HepG2 (cell line): ENCODE data around the gene FAM117B. TPM values are rescaled to one million over a fixed set of nuclear protein-coding genes. Genes with fewer than 3 reads are reported as not detected.

Source experiments
- ATAC-seq: fragments of 200-7000 bp; cut with Tn5 transposase; 3 replicates; pipeline ENCODE4 v1.9.1; 2020; ENCODE audit warnings: mild to moderate bottlenecking, moderate library complexity
- BruUV-seq: library from RNA; stranded (reverse); fragments of 400-500 nt; replicated peaks from 2 replicates; lab custom pipeline; 2021; lab: Mats Ljungman, UMichigan
- CTCF ChIA-PET: fragments of 300-600 bp; formaldehyde crosslinking; extraction: SDS; loops from one replicate; lab custom pipeline; 2021; ENCODE audit warnings: low total read pairs, inconsistent platforms, low intra/inter-chr PET ratio; lab: Yijun Ruan, JAX
- POLR2A ChIA-PET: fragments of 350-600 bp; sonication (Branson Sonifier 250); formaldehyde crosslinking; loops from one replicate; lab custom pipeline; 2020; ENCODE audit warnings: antibody characterized with exemption, inconsistent platforms; lab: Yijun Ruan, JAX
- DNase-seq: peaks from one replicate; pipeline ENCODE4 v3.0.0-alpha.2; 2015; ENCODE audit warnings: low spot score
- FAIRE-seq: peaks from 3 replicates; lab custom pipeline; 2011; peaks lifted over from hg19 to GRCh38; lab: Jason Lieb, UNC
- H2AFZ ChIP-seq: one replicate; pipeline ENCODE4 v1.6.1; 2011; ENCODE audit warnings: low read length, inconsistent platforms
- H3K27ac ChIP-seq: fragments of 300-600 bp; 3 replicates; pipeline ENCODE4 v1.8.0; 2011; ENCODE audit warnings: mixed run types, mild to moderate bottlenecking, mixed read lengths, low read length, inconsistent platforms; ENCODE audit not compliant: insufficient read depth; ENCODE audit errors: extremely low read length
- H3K27me3 ChIP-seq, 2 experiments: fragments of 200-600 bp in 1 of 2; 2 replicates in 1 of 2; 3 replicates in 1 of 2; pipeline versions ENCODE4 v1.6.0 to v1.8.0; 2011; ENCODE audit warnings: low read length in 2 of 2, mild to moderate bottlenecking in 2 of 2, moderate library complexity in 2 of 2, inconsistent platforms in 1 of 2; ENCODE audit not compliant: insufficient read depth in 2 of 2, control insufficient read depth in 1 of 2
- H3K36me3 ChIP-seq, 2 experiments: fragments of 200-600 bp in 1 of 2; replicated peaks in 1 of 2; 2 replicates in 1 of 2; 3 replicates in 1 of 2; pipeline versions ENCODE4 v1.5.1 to v1.8.0; 2011; ENCODE audit warnings: low read length in 2 of 2, inconsistent platforms in 1 of 2; ENCODE audit not compliant: insufficient read depth in 2 of 2, control insufficient read depth in 1 of 2
- H3K4me1 ChIP-seq: 2 replicates; pipeline ENCODE4 v1.5.1; 2012; ENCODE audit warnings: low read length, inconsistent platforms; ENCODE audit not compliant: insufficient read depth
- H3K4me2 ChIP-seq: 2 replicates; pipeline ENCODE4 v1.6.0; 2011; ENCODE audit warnings: low read depth, low read length, inconsistent platforms
- H3K4me3 ChIP-seq, 3 experiments: fragments of 200-600 bp in 1 of 3; sonication (generic), shearing (Covaris generic) in 1 of 3; replicated peaks in 1 of 3; 2 replicates each; pipeline ENCODE4 v1.5.1; 2011 to 2016; ENCODE audit warnings: low read length in 3 of 3, inconsistent platforms in 2 of 3, low read depth in 2 of 3, mild to moderate bottlenecking in 2 of 3, control low read depth in 1 of 3, mixed read lengths in 1 of 3; ENCODE audit not compliant: insufficient read depth in 1 of 3
- H3K79me2 ChIP-seq: one replicate; pipeline ENCODE4 v1.6.1; 2011; ENCODE audit warnings: low read length, inconsistent platforms; ENCODE audit not compliant: insufficient read depth
- H3K9ac ChIP-seq: 2 replicates; pipeline ENCODE4 v1.6.0; 2011; ENCODE audit warnings: mild to moderate bottlenecking, low read depth, low read length, inconsistent platforms; ENCODE audit not compliant: insufficient read depth
- H3K9me3 ChIP-seq: 2 replicates; pipeline ENCODE4 v1.5.1; 2012; ENCODE audit warnings: mild to moderate bottlenecking, low read length
- H4K20me1 ChIP-seq: 2 replicates; pipeline ENCODE4 v1.6.0; 2011; ENCODE audit warnings: inconsistent platforms, mild to moderate bottlenecking, low read length, moderate library complexity; ENCODE audit not compliant: insufficient read depth
- ATF7 ChIP-seq, 2 experiments: fragments of 450-650 bp in 1 of 2; sonication (generic) in 1 of 2; formaldehyde crosslinking in 1 of 2; IDR thresholded peaks; 2 replicates each; pipeline versions ENCODE4 v1.4.0 to v1.6.1; 2016 to 2020; ENCODE audit warnings: antibody characterized with exemption in 1 of 2, mild to moderate bottlenecking in 1 of 2, missing genetic modification reagents in 1 of 2
- HNF4A ChIP-seq: sonication (generic); formaldehyde crosslinking; IDR thresholded peaks from 2 replicates; pipeline ENCODE4 v1.4.0; 2020; ENCODE audit warnings: missing genetic modification reagents
- KLF12 ChIP-seq: sonication (generic); formaldehyde crosslinking; IDR thresholded peaks from 2 replicates; pipeline ENCODE4 v1.4.0; 2020; ENCODE audit warnings: missing genetic modification reagents, borderline replicate concordance
- MAFG ChIP-seq: sonication (generic); formaldehyde crosslinking; IDR thresholded peaks from 2 replicates; pipeline ENCODE4 v1.5.1; 2020; ENCODE audit warnings: mild to moderate bottlenecking, missing genetic modification reagents
- PCBP1 ChIP-seq: fragments of 200-400 bp; formaldehyde crosslinking; IDR thresholded peaks from 2 replicates; pipeline ENCODE4 v1.6.1; 2017; ENCODE audit warnings: mild to moderate bottlenecking, low read depth, low read length, borderline replicate concordance
- PLRG1 ChIP-seq: fragments of 450-650 bp; conservative IDR thresholded peaks from 2 replicates; pipeline ENCODE4 v1.6.1; 2016
- RBAK ChIP-seq: sonication (generic); formaldehyde crosslinking; IDR thresholded peaks from 2 replicates; pipeline ENCODE4 v1.5.1; 2020; ENCODE audit warnings: mild to moderate bottlenecking, missing genetic modification reagents
- SALL2 ChIP-seq: sonication (generic); formaldehyde crosslinking; IDR thresholded peaks from 2 replicates; pipeline ENCODE4 v1.8.1; 2023; ENCODE audit warnings: mild to moderate bottlenecking, missing genetic modification reagents, inconsistent platforms
- SRF ChIP-seq: IDR thresholded peaks from 2 replicates; pipeline ENCODE4 v1.6.1; 2011; ENCODE audit warnings: mild to moderate bottlenecking, low read depth, low read length, moderate library complexity
- TBX2 ChIP-seq: sonication (generic); formaldehyde crosslinking; IDR thresholded peaks from 2 replicates; pipeline ENCODE4 v1.5.0; 2020; ENCODE audit warnings: missing genetic modification reagents, mild to moderate bottlenecking, borderline replicate concordance
- ZFP36L1 ChIP-seq: sonication (generic); formaldehyde crosslinking; IDR thresholded peaks from 2 replicates; pipeline ENCODE4 v1.8.0; 2022; ENCODE audit warnings: mild to moderate bottlenecking, missing genetic modification reagents, moderate library complexity
- ZKSCAN5 ChIP-seq: sonication (generic); formaldehyde crosslinking; IDR thresholded peaks from 2 replicates; pipeline ENCODE4 v1.5.1; 2020; ENCODE audit warnings: mild to moderate bottlenecking, missing genetic modification reagents
- ZNF136 ChIP-seq: sonication (generic); formaldehyde crosslinking; IDR thresholded peaks from 2 replicates; pipeline ENCODE4 v1.8.1; 2022; ENCODE audit warnings: low read depth, mild to moderate bottlenecking, moderate library complexity, missing genetic modification reagents
- ZNF143 ChIP-seq: sonication (generic); formaldehyde crosslinking; IDR thresholded peaks from 2 replicates; pipeline ENCODE4 v1.4.0; 2020; ENCODE audit warnings: missing genetic modification reagents
- ZNF264 ChIP-seq: sonication (generic); formaldehyde crosslinking; IDR thresholded peaks from 2 replicates; pipeline ENCODE4 v1.4.0; 2020; ENCODE audit warnings: missing genetic modification reagents
- ZNF614 ChIP-seq: IDR thresholded peaks from 2 replicates; pipeline ENCODE4 v1.6.1; 2018; ENCODE audit warnings: missing biosample characterization, missing genetic modification reagents, inconsistent platforms, borderline replicate concordance
- ZNF75D ChIP-seq: sonication (generic); formaldehyde crosslinking; IDR thresholded peaks from 2 replicates; pipeline ENCODE4 v1.8.1; 2023; ENCODE audit warnings: missing genetic modification reagents, mild to moderate bottlenecking, borderline replicate concordance
- WGBS: methylation state at CpG from one replicate; pipeline ENCODE4 v1.1.6; 2017; ENCODE audit warnings: low lambda C conversion rate; 5-methylcytosine and 5-hydroxymethylcytosine counted together
- in situ Hi-C: cut with HindIII; loops from 2 replicates; pipeline ENCODE4 v1.10.0; 2017; ENCODE audit warnings: low pct_unique_long_range_greater_than_20kb; ENCODE audit not compliant: extremely low pct_ligation_motif_present
- intact Hi-C: fragments of 100-400 bp; cut with micrococcal nuclease; formaldehyde crosslinking; loops from one replicate; pipeline ENCODE4 v1.10.0; 2022; ENCODE audit not compliant: unreplicated experiment
- polyA plus RNA-seq, 8 experiments: library from polyadenylated mRNA; depleted of rRNA in 3 of 8; stranded (reverse) in 7 of 8; unstranded in 1 of 8; fragments of >200 nt; fragmentation: Illumina TruSeq in 4 of 8; extraction: Trizol in 4 of 8; gene quantifications; 2 replicates each; pipeline versions ENCODE4 v1.2.1 to v1.2.3, GENCODE V29; 2011 to 2016; ENCODE audit warnings: low read depth in 4 of 8, missing spikeins in 1 of 8, mixed read lengths in 1 of 8; ENCODE audit not compliant: insufficient read depth in 1 of 8
- total RNA-seq, 5 experiments: library from RNA; depleted of rRNA; stranded (reverse); fragments of >200 nt; fragmentation: Illumina TruSeq; extraction: Trizol; gene quantifications; 2 replicates each; pipeline ENCODE4 v1.2.3, GENCODE V29; 2016; ENCODE audit warnings: low read depth in 1 of 5
- TF ChIP-seq, protein P1 (sequence below): sonication (generic); formaldehyde crosslinking; IDR thresholded peaks from 2 replicates; pipeline ENCODE4 v1.4.0; 2020; ENCODE audit warnings: missing genetic modification reagents
- TF ChIP-seq, protein P2 (sequence below): sonication (generic); formaldehyde crosslinking; IDR thresholded peaks from 2 replicates; pipeline ENCODE4 v1.5.0; 2020; ENCODE audit warnings: missing genetic modification reagents, mild to moderate bottlenecking, borderline replicate concordance
- TF ChIP-seq, protein P3 (sequence below), 2 experiments: sonication (generic) in 1 of 2; formaldehyde crosslinking in 1 of 2; IDR thresholded peaks; 2 replicates each; pipeline versions ENCODE4 v1.4.0 to v1.6.1; 2016 to 2020; ENCODE audit warnings: borderline replicate concordance in 1 of 2, low read depth in 1 of 2, mild to moderate bottlenecking in 1 of 2, missing genetic modification reagents in 1 of 2

Gene FAM117B
- total and polyA plus RNA-seq, 2 of the 13 experiments (the other 11 are each of a cell fraction or from before 2014, with no cell fraction given) = 5.8 to 11.0 TPM

DNA sequence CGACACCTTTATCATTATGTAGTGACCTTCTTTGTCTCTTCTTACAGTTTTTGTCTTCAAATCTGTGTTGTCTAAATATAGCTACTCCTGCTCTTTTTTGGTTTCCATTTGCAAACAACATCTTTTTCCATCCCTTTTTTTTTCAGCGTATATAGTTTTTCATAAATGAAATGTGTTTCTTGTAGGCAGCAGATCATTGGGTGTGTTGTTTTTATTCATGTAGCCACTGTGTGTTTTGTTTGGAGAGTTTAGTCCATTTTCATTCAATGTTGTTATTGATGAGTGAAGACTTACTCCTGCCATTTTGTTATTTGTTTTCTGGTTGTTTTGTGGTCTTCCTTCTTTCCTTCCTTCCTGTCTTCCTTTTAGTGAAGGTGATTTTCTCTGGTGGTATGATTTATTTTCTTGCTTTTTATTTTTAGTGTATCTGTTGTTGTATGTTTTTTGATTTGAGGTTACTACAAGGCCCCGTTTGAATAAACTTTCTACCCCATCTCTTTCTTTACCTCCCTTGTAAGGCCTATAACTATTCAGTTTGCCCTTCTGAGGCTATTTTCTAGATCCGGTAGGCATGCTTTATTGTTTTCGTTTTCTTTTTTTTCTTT lies 81.4 kb downstream of the FAM117B start:
- no peak overlapping the region for H3K9ac ChIP-seq
- TF ChIP-seq, protein P1, sequence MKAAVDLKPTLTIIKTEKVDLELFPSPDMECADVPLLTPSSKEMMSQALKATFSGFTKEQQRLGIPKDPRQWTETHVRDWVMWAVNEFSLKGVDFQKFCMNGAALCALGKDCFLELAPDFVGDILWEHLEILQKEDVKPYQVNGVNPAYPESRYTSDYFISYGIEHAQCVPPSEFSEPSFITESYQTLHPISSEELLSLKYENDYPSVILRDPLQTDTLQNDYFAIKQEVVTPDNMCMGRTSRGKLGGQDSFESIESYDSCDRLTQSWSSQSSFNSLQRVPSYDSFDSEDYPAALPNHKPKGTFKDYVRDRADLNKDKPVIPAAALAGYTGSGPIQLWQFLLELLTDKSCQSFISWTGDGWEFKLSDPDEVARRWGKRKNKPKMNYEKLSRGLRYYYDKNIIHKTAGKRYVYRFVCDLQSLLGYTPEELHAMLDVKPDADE (CRISPR knock-in tag) = no peak
- TF ChIP-seq ZNF614 (CRISPR knock-in tag) (no peak), TBX2 (no peak), KLF12 (CRISPR knock-in tag) (no peak), ATF7 (IDR thresholded peaks at IDR 0.05) (no peak), ATF7 (CRISPR knock-in tag; IDR thresholded peaks at IDR 0.05) (no peak), RBAK (CRISPR knock-in tag) (no peak), PLRG1 (no peak), ZNF143 (CRISPR knock-in tag) (no peak), SRF (no peak), ZNF136 (CRISPR knock-in tag) (no peak), PCBP1 (no peak), ZFP36L1 (CRISPR knock-in tag) (no peak), ZNF75D (CRISPR knock-in tag) (no peak), SALL2 (CRISPR knock-in tag) (no peak), ZKSCAN5 (CRISPR knock-in tag) (no peak), ZNF264 (CRISPR knock-in tag) (no peak), MAFG (no peak), HNF4A (CRISPR knock-in tag) (no peak)
- TF ChIP-seq, protein P2, sequence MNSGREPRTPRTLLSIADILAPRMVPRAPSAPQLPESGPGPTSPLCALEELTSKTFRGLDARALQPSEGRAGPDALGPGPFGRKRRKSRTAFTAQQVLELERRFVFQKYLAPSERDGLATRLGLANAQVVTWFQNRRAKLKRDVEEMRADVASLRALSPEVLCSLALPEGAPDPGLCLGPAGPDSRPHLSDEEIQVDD (CRISPR knock-in tag) = no peak
- TF ChIP-seq, protein P3, sequence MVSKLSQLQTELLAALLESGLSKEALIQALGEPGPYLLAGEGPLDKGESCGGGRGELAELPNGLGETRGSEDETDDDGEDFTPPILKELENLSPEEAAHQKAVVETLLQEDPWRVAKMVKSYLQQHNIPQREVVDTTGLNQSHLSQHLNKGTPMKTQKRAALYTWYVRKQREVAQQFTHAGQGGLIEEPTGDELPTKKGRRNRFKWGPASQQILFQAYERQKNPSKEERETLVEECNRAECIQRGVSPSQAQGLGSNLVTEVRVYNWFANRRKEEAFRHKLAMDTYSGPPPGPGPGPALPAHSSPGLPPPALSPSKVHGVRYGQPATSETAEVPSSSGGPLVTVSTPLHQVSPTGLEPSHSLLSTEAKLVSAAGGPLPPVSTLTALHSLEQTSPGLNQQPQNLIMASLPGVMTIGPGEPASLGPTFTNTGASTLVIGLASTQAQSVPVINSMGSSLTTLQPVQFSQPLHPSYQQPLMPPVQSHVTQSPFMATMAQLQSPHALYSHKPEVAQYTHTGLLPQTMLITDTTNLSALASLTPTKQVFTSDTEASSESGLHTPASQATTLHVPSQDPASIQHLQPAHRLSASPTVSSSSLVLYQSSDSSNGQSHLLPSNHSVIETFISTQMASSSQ (IDR thresholded peaks at IDR 0.05; ENCODE audit: low read depth) = no peak
- TF ChIP-seq, protein P3 (CRISPR knock-in tag; IDR thresholded peaks at IDR 0.05; ENCODE audit: borderline replicate concordance) = no peak
- ATAC-seq = no peak
- H3K79me2 ChIP-seq = peaks cover 62% of the 10 kb centered on the region
- no peak overlapping the region for H3K27ac ChIP-seq
- H3K27me3 ChIP-seq = no peaks in the 10 kb centered on the region
- ChIA-PET POLR2A (no interaction called here), CTCF (no interaction called here)
- WGBS = 97% methylated on average over 5 of the region's 5 CpGs
- no peak overlapping the region for H2AFZ ChIP-seq
- H4K20me1 ChIP-seq = peaks cover 9% of the 10 kb centered on the region; the same call in 1 of the 2 replicates
- H3K4me3 ChIP-seq = no peak overlapping the region
- H3K4me1 ChIP-seq = peaks cover 8% of the 10 kb centered on the region; the same call in 1 of the 2 replicates
- H3K36me3 ChIP-seq = no peaks in the 10 kb centered on the region
- in situ Hi-C loops (no loop called here), intact Hi-C loops (no loop called here)
- H3K9me3 ChIP-seq = peaks cover 7% of the 10 kb centered on the region; the same call in 1 of the 2 replicates
- no peak for DNase-seq
- FAIRE-seq = no peak
- BruUV-seq = no TSS peak
- no peak overlapping the region for H3K4me2 ChIP-seq
